Thoracic aorta (tissue), 2 donors: Measurements from ENCODE around the gene INO80E. TPM values are rescaled to one million over a fixed set of nuclear protein-coding genes. Genes with fewer than 3 reads are reported as not detected.

Experiments
- ATAC-seq: fragments of 150-250 bp; one replicate; pipeline ENCODE4 v1.8.0; 2017; ENCODE audit warnings: low read depth; ENCODE audit not compliant: insufficient number of reproducible peaks, low FRiP score
- DNase-seq: peaks from one replicate; pipeline ENCODE4 v3.0.0-alpha.2; 2020; ENCODE audit warnings: low spot score
- H3K27ac ChIP-seq, 2 donors: fragments of 200-600 bp; sonication (generic); 1 replicate in 1 of 2; 2 replicates in 1 of 2; pipeline ENCODE4 v1.5.1; 2016; ENCODE audit warnings: mild to moderate bottlenecking in 2 of 2, moderate library complexity in 2 of 2
- H3K27me3 ChIP-seq: fragments of 200-600 bp; sonication (generic); replicated peaks from 2 replicates; pipeline ENCODE4 v1.6.0; 2016; ENCODE audit warnings: mild to moderate bottlenecking; ENCODE audit not compliant: insufficient read depth
- H3K36me3 ChIP-seq: fragments of 200-600 bp; sonication (generic); one replicate; pipeline ENCODE4 v1.5.1; 2016
- H3K4me1 ChIP-seq, 2 donors: fragments of 200-600 bp; sonication (generic); 1 replicate in 1 of 2; 2 replicates in 1 of 2; pipeline versions ENCODE4 v1.5.1 to v1.6.0; 2016; ENCODE audit warnings: low read depth in 2 of 2, mild to moderate bottlenecking in 1 of 2; ENCODE audit not compliant: control insufficient read depth in 1 of 2
- H3K4me3 ChIP-seq: fragments of 200-600 bp; sonication (generic); 2 replicates; pipeline ENCODE4 v1.5.1; 2016; ENCODE audit warnings: mild to moderate bottlenecking
- H3K9me3 ChIP-seq: fragments of 200-600 bp; sonication (generic); 2 replicates; pipeline ENCODE4 v1.5.1; 2016
- total RNA-seq, 2 donors: library from RNA; depleted of rRNA; stranded (reverse); fragments of >200 nt; gene quantifications; one replicate each; pipeline versions ENCODE4 v1.1.0 to v1.2.3, GENCODE V29; 2016
- TF ChIP-seq, protein P1 (sequence below): fragments of 200-600 bp; sonication (generic); IDR thresholded peaks from one replicate; pipeline ENCODE4 v1.5.1; 2019; ENCODE audit warnings: antibody characterized with exemption

Gene INO80E
- total RNA-seq, 2 donors from 2014 or later: 67.4 to 81.8 TPM

- peaks cover 7% of the 10 kb centered on the region for H3K36me3 ChIP-seq
- H3K4me3 ChIP-seq: peak within 1 kb of the TSS; percentile 98
- TF ChIP-seq, protein P1, sequence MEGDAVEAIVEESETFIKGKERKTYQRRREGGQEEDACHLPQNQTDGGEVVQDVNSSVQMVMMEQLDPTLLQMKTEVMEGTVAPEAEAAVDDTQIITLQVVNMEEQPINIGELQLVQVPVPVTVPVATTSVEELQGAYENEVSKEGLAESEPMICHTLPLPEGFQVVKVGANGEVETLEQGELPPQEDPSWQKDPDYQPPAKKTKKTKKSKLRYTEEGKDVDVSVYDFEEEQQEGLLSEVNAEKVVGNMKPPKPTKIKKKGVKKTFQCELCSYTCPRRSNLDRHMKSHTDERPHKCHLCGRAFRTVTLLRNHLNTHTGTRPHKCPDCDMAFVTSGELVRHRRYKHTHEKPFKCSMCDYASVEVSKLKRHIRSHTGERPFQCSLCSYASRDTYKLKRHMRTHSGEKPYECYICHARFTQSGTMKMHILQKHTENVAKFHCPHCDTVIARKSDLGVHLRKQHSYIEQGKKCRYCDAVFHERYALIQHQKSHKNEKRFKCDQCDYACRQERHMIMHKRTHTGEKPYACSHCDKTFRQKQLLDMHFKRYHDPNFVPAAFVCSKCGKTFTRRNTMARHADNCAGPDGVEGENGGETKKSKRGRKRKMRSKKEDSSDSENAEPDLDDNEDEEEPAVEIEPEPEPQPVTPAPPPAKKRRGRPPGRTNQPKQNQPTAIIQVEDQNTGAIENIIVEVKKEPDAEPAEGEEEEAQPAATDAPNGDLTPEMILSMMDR: no peak
- H3K27me3 ChIP-seq: no peaks in the 10 kb centered on the region
- H3K4me1 ChIP-seq: peaks cover 20 to 39% of the 10 kb centered on the region in 2 donors
- peak; percentile 91 for DNase-seq
- peak; percentile 83 for ATAC-seq
- no peaks in the 10 kb centered on the region for H3K9me3 ChIP-seq
- H3K27ac ChIP-seq: peak within 1 kb of the TSS; percentile 88 to 90
Observed at GRCh38 chr16:29973384-29974246, 22.4 kb upstream of the INO80E start, which contains the start of gene TAOK2. Gene TAOK2, plus strand, starts transcription at chr16:29973868. Its CDS starts 3,905 bp downstream, at chr16:29977773.

GRCh38 chr16:29974291-29975133 lies 21.5 kb upstream of the INO80E start:
- Histone ChIP-seq H3K4me1 (peaks cover 20 to 39% of the 10 kb centered on the region in 2 donors), H3K4me3 (peak overlapping the region; percentile 98), H3K27me3 (no peaks in the 10 kb centered on the region), H3K9me3 (no peaks in the 10 kb centered on the region), H3K27ac (peak overlapping the region; percentile 88 to 90), H3K36me3 (peaks cover 14% of the 10 kb centered on the region)
- ATAC-seq: no peak
- no peak for DNase-seq
- TF ChIP-seq, protein P1: no peak

- Histone ChIP-seq H3K27me3 (no peaks in the 10 kb centered on the region), H3K4me3 (peak overlapping the region; percentile 98), H3K9me3 (no peaks in the 10 kb centered on the region), H3K27ac (peak overlapping the region in 1 of 2 donors; percentile 90), H3K4me1 (peaks cover 20 to 39% of the 10 kb centered on the region in 2 donors), H3K36me3 (peaks cover 16% of the 10 kb centered on the region)
- DNase-seq: no peak
- TF ChIP-seq, protein P1: no peak
- no peak for ATAC-seq
Observed at GRCh38 chr16:29975134-29975538, 20.9 kb upstream of the INO80E start.

- TF ChIP-seq, protein P1: no peak
- DNase-seq (no peak), ATAC-seq (no peak)
- Histone ChIP-seq H3K4me3 (peak overlapping the region; percentile 98), H3K4me1 (peaks cover 20 to 39% of the 10 kb centered on the region in 2 donors), H3K36me3 (peaks cover 23% of the 10 kb centered on the region), H3K27ac (no peak overlapping the region), H3K27me3 (no peaks in the 10 kb centered on the region), H3K9me3 (no peaks in the 10 kb centered on the region)
Observed at GRCh38 chr16:29975811-29976511, 20.1 kb upstream of the INO80E start.
